ENCODE data around the gene ERCC1. TPM values are rescaled to one million over a fixed set of nuclear protein-coding genes. Genes with fewer than 3 reads are reported as not detected.
"Not testable (repeated sequence)": the region's sequence is repeated elsewhere in the genome, so short reads cannot be mapped to it uniquely, and the experiment has no call there.

Gene ERCC1
- total RNA-seq, 4 donors from 2014 or later: 38.8 to 42.6 (median 40.0) TPM

GRCh38 chr19:45419396-45419795 lies 4.3 kb downstream of the ERCC1 start:
- no peak overlapping the region for H3K4me3 ChIP-seq
- no peaks in the 10 kb centered on the region for H3K36me3 ChIP-seq
- H3K9me3 ChIP-seq: no peaks in the 10 kb centered on the region
- TF ChIP-seq CTCF (IDR thresholded peaks at IDR 0.05) (no peak), EP300 (IDR thresholded peaks at IDR 0.05; ENCODE audit: low read depth) (no peak), POLR2A (IDR thresholded peaks at IDR 0.05) (no peak), POLR2AphosphoS5 (IDR thresholded peaks at IDR 0.05) (no peak)
- peak overlapping the region in 3 of 4 donors; percentile 2 to 57 (median 17) for H3K27ac ChIP-seq
- no peaks in the 10 kb centered on the region for H3K27me3 ChIP-seq
- DNase-seq: peak; percentile 61
- WGBS, 2 donors (ENCODE audit: low coverage in 1 of 2): 41% methylated on average over 3 of the region's 4 CpGs; no CpG with 5 or more reads in 1 of the 2 donors
- H3K4me1 ChIP-seq: peaks cover 8 to 24% (median 16%) of the 10 kb centered on the region in 4 donors
- intact Hi-C loops (cut with DNase I; ENCODE audit: low total_unique reads): no loop called here
- in situ Hi-C loops (cut with MboI; ENCODE audit: low pct_ligation_motif_present in 1 of 4, low pct_unique_long_range_greater_than_20kb in 1 of 4, low sequenced_read_pairs in 3 of 4): no loop called here

GRCh38 chr19:45418802-45419201 lies 4.9 kb downstream of the ERCC1 start:
- no peaks in the 10 kb centered on the region for H3K27me3 ChIP-seq
- no peak for DNase-seq
- WGBS, 2 donors (ENCODE audit: low coverage in 1 of 2): 68% methylated on average over 9 of the region's 9 CpGs; no CpG with 5 or more reads in 1 of the 2 donors
- no peak for TF ChIP-seq EP300 (IDR thresholded peaks at IDR 0.05; ENCODE audit: low read depth)
- TF ChIP-seq POLR2AphosphoS5 (IDR thresholded peaks at IDR 0.05): no peak
- no peak for TF ChIP-seq CTCF (IDR thresholded peaks at IDR 0.05)
- TF ChIP-seq POLR2A (IDR thresholded peaks at IDR 0.05): no peak
- H3K4me1 ChIP-seq: peaks cover 6 to 19% (median 12%) of the 10 kb centered on the region in 4 donors
- intact Hi-C loops (cut with DNase I; ENCODE audit: low total_unique reads): no loop called here
- H3K36me3 ChIP-seq: peaks cover 0 to 6% (median 2%) of the 10 kb centered on the region in 4 donors
- H3K27ac ChIP-seq: peak overlapping the region in 2 of 4 donors; percentile 2 to 57
- in situ Hi-C loops (cut with MboI; ENCODE audit: low pct_ligation_motif_present in 1 of 4, low pct_unique_long_range_greater_than_20kb in 1 of 4, low sequenced_read_pairs in 3 of 4): no loop called here
- no peak overlapping the region for H3K4me3 ChIP-seq
- no peaks in the 10 kb centered on the region for H3K9me3 ChIP-seq

GRCh38 chr19:45417151-45417550 lies 6.6 kb downstream of the ERCC1 start:
- peaks cover 0 to 14% (median 3%) of the 10 kb centered on the region in 4 donors for H3K36me3 ChIP-seq
- in situ Hi-C loops (cut with MboI; ENCODE audit: low pct_ligation_motif_present in 1 of 4, low pct_unique_long_range_greater_than_20kb in 1 of 4, low sequenced_read_pairs in 3 of 4) (no loop called here), intact Hi-C loops (cut with DNase I; ENCODE audit: low total_unique reads) (no loop called here)
- WGBS, 2 donors (ENCODE audit: low coverage in 1 of 2): 76 to 92% methylated on average over 2 to 4 of the region's 4 CpGs
- H3K27me3 ChIP-seq: no peaks in the 10 kb centered on the region
- H3K4me1 ChIP-seq: peaks cover 0 to 7% (median 2%) of the 10 kb centered on the region in 4 donors
- H3K27ac ChIP-seq: no peak overlapping the region
- TF ChIP-seq POLR2A (IDR thresholded peaks at IDR 0.05): no peak
- no peak for TF ChIP-seq EP300 (IDR thresholded peaks at IDR 0.05; ENCODE audit: low read depth)
- TF ChIP-seq CTCF (IDR thresholded peaks at IDR 0.05): no peak
- TF ChIP-seq POLR2AphosphoS5 (IDR thresholded peaks at IDR 0.05): no peak
- no peak for DNase-seq
- H3K9me3 ChIP-seq: no peaks in the 10 kb centered on the region
- no peak overlapping the region for H3K4me3 ChIP-seq

GRCh38 chr19:45414468-45414867 lies 9.2 kb downstream of the ERCC1 start:
- peaks cover 0 to 14% (median 3%) of the 10 kb centered on the region in 4 donors for H3K36me3 ChIP-seq
- 96 to 100% methylated on average over 4 to 8 of the region's 8 CpGs for WGBS, 2 donors (ENCODE audit: low coverage in 1 of 2)
- peaks cover 0 to 4% (median 0%) of the 10 kb centered on the region in 4 donors for H3K4me1 ChIP-seq
- H3K4me3 ChIP-seq: no peak overlapping the region
- DNase-seq: no peak
- intact Hi-C loops (cut with DNase I; ENCODE audit: low total_unique reads) (no loop called here), in situ Hi-C loops (cut with MboI; ENCODE audit: low pct_ligation_motif_present in 1 of 4, low pct_unique_long_range_greater_than_20kb in 1 of 4, low sequenced_read_pairs in 3 of 4) (no loop called here)
- no peak for TF ChIP-seq POLR2AphosphoS5 (IDR thresholded peaks at IDR 0.05)
- no peak for TF ChIP-seq POLR2A (IDR thresholded peaks at IDR 0.05)
- no peaks in the 10 kb centered on the region for H3K27me3 ChIP-seq
- H3K27ac ChIP-seq: no peak overlapping the region
- H3K9me3 ChIP-seq: no peaks in the 10 kb centered on the region

GRCh38 chr19:45413497-45413896 lies 10.2 kb downstream of the ERCC1 start:
- Histone ChIP-seq H3K27me3 (no peaks in the 10 kb centered on the region), H3K9me3 (no peaks in the 10 kb centered on the region), H3K4me1 (peaks cover 0 to 4% (median 0%) of the 10 kb centered on the region in 4 donors), H3K4me3 (no peak overlapping the region), H3K36me3 (peaks cover 0 to 14% (median 3%) of the 10 kb centered on the region in 4 donors), H3K27ac (no peak overlapping the region)
- intact Hi-C loops (cut with DNase I; ENCODE audit: low total_unique reads): no loop called here
- WGBS, 2 donors (ENCODE audit: low coverage in 1 of 2): 86 to 94% methylated on average over 4 to 6 of the region's 6 CpGs
- in situ Hi-C loops (cut with MboI; ENCODE audit: low pct_ligation_motif_present in 1 of 4, low pct_unique_long_range_greater_than_20kb in 1 of 4, low sequenced_read_pairs in 3 of 4): no loop called here
- DNase-seq: no peak
- TF ChIP-seq POLR2AphosphoS5 (IDR thresholded peaks at IDR 0.05) (no peak), CTCF (IDR thresholded peaks at IDR 0.05) (no peak), EP300 (IDR thresholded peaks at IDR 0.05; ENCODE audit: low read depth) (no peak), POLR2A (IDR thresholded peaks at IDR 0.05) (no peak)

GRCh38 chr19:45410330-45410729 lies 13.4 kb downstream of the ERCC1 start:
- H3K27me3 ChIP-seq; in situ Hi-C loops (cut with MboI; ENCODE audit: low pct_ligation_motif_present in 1 of 4, low pct_unique_long_range_greater_than_20kb in 1 of 4, low sequenced_read_pairs in 3 of 4); H3K27ac ChIP-seq; intact Hi-C loops (cut with DNase I; ENCODE audit: low total_unique reads); DNase-seq; H3K4me3 ChIP-seq; H3K9me3 ChIP-seq: not testable (repeated sequence)
- Histone ChIP-seq H3K36me3 (peaks cover 0 to 14% (median 3%) of the 10 kb centered on the region in 4 donors), H3K4me1 (peaks cover 5 to 12% (median 8%) of the 10 kb centered on the region in 4 donors)
- WGBS, 2 donors (ENCODE audit: low coverage in 1 of 2): 94% methylated on average over 4 of the region's 4 CpGs; no CpG with 5 or more reads in 1 of the 2 donors

Measured in transverse colon (tissue), 4 donors.